Panc1 (cell line): ENCODE measurements around the gene FARS2. TPM values are rescaled to one million over a fixed set of nuclear protein-coding genes. Genes with fewer than 3 reads are reported as not detected.

Experiments used
- ATAC-seq: fragments of 200-7000 bp; cut with Tn5 transposase; 2 replicates; pipeline ENCODE4 v1.9.1; 2020; ENCODE audit warnings: mild to moderate bottlenecking, moderate library complexity
- BruUV-seq: library from RNA; stranded (reverse); fragments of 400-500 nt; replicated peaks from 2 replicates; lab custom pipeline; 2021; lab: Mats Ljungman, UMichigan
- CTCF ChIA-PET: fragments of 300-600 bp; sonication (Branson Sonifier 250); formaldehyde crosslinking; loops from one replicate; lab custom pipeline; 2022; ENCODE audit warnings: antibody characterized with exemption; lab: Charles Lee
- POLR2A ChIA-PET: fragments of 300-600 bp; sonication (Branson Sonifier 250); formaldehyde crosslinking; loops from one replicate; lab custom pipeline; 2022; ENCODE audit warnings: antibody characterized with exemption; lab: Charles Lee
- DNase-seq: peaks from one replicate; pipeline ENCODE4 v3.0.0-alpha.2; 2010; ENCODE audit warnings: low read depth, low spot score
- H3K27ac ChIP-seq: 2 replicates; pipeline ENCODE4 v1.5.1; 2011; ENCODE audit warnings: mild to moderate bottlenecking, low read length, inconsistent platforms
- H3K27me3 ChIP-seq: fragments of 200-500 bp; sonication (Bioruptor generic); 2 replicates; pipeline ENCODE4 v1.6.0; 2014; ENCODE audit warnings: low read length, inconsistent platforms; ENCODE audit not compliant: control insufficient read depth, insufficient read depth
- H3K36me3 ChIP-seq: fragments of 200-500 bp; sonication (Bioruptor generic); 2 replicates; pipeline ENCODE4 v1.5.1; 2014; ENCODE audit warnings: inconsistent platforms, mild to moderate bottlenecking, low read length, moderate library complexity; ENCODE audit not compliant: control insufficient read depth, insufficient read depth
- H3K4me1 ChIP-seq: 2 replicates; pipeline ENCODE4 v1.5.1; 2011; ENCODE audit warnings: inconsistent platforms, mild to moderate bottlenecking, low read length, moderate library complexity; ENCODE audit not compliant: control insufficient read depth, insufficient read depth
- H3K4me3 ChIP-seq, 2 experiments: 2 replicates each; pipeline ENCODE4 v1.5.1; 2011 to 2012; ENCODE audit warnings: low read depth in 2 of 2, low read length in 2 of 2, mild to moderate bottlenecking in 2 of 2, inconsistent platforms in 1 of 2, moderate library complexity in 1 of 2
- H3K9me3 ChIP-seq: fragments of 200-500 bp; sonication (Bioruptor generic); 2 replicates; pipeline ENCODE4 v1.5.1; 2014; ENCODE audit warnings: low read depth, mild to moderate bottlenecking, inconsistent platforms, low read length, moderate library complexity; ENCODE audit not compliant: control insufficient read depth, insufficient read depth
- CTCF ChIP-seq: fragments of 450-650 bp; IDR thresholded peaks from 2 replicates; pipeline ENCODE4 v1.5.1; 2017; ENCODE audit warnings: mild to moderate bottlenecking
- POLR2AphosphoS5 ChIP-seq: IDR thresholded peaks from 2 replicates; pipeline ENCODE4 v1.6.1; 2012; ENCODE audit warnings: mild to moderate bottlenecking, low read depth, low read length, moderate library complexity
- REST ChIP-seq, 2 experiments: IDR thresholded peaks; 2 replicates each; pipeline ENCODE4 v1.6.1; 2011 to 2012; ENCODE audit warnings: low read depth in 2 of 2, control low read depth in 1 of 2, low read length in 1 of 2, mild to moderate bottlenecking in 1 of 2, moderate library complexity in 1 of 2; ENCODE audit not compliant: insufficient read depth in 1 of 2
- SIN3A ChIP-seq: IDR thresholded peaks from 2 replicates; pipeline ENCODE4 v1.6.1; 2012; ENCODE audit warnings: low read depth, mild to moderate bottlenecking, low read length, moderate library complexity, borderline replicate concordance; ENCODE audit not compliant: insufficient read depth
- TCF7L2 ChIP-seq: IDR thresholded peaks from 2 replicates; pipeline ENCODE4 v1.6.1; 2011; ENCODE audit warnings: mild to moderate bottlenecking, low read depth, low read length, inconsistent platforms
- in situ Hi-C: cut with HindIII; loops from 2 replicates; pipeline ENCODE4 v1.10.0; 2016; ENCODE audit warnings: low sequenced_read_pairs, low pct_unique_long_range_greater_than_20kb
- intact Hi-C: fragments of 100-400 bp; cut with micrococcal nuclease; formaldehyde crosslinking; loops from one replicate; pipeline ENCODE4 v1.10.0; 2022; ENCODE audit not compliant: unreplicated experiment
- total RNA-seq: library from RNA; stranded (reverse); gene quantifications from one replicate; pipeline ENCODE4 v1.2.1, GENCODE V29; 2021; ENCODE audit not compliant: unreplicated experiment

The FARS2 gene
- total RNA-seq, 1 experiment from 2014 or later, result 12.8 TPM

DNA sequence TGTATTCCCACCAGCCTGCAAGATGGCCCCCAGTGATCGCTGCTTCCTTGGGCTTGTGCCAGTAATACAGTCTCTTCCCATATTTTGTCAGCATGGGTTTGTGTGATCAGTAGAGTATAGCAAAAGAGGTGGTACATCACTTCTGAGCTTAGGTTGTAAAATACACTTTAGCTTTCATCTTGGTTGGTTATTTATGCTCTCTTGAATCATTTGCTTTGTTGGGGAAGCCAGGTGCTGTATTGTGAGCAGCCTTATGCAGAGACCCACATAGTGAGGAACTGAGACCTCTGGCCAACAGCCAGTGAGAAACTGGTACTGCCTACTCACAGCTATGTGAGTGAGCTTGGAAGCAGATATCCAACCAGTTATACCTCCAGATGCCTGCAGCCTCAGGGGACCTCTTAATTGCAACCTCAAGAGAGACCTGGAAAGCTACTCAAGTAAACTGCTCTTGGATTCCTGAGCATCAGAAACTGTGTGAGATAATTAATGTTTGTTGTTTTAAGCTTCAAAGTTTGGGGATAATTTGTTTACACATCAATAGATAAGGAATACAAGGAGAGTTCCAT, 229.3 kb downstream of the FARS2 start:
- ChIA-PET POLR2A (no interaction called here), CTCF (no interaction called here)
- ATAC-seq (no peak), DNase-seq (no peak)
- Histone ChIP-seq H3K4me3 (no peak overlapping the region), H3K9me3 (no peaks in the 10 kb centered on the region), H3K4me1 (no peaks in the 10 kb centered on the region), H3K27me3 (no peaks in the 10 kb centered on the region), H3K36me3 (no peaks in the 10 kb centered on the region), H3K27ac (no peak overlapping the region)
- in situ Hi-C loops (no loop called here), intact Hi-C loops (no loop called here)
- no TSS peak for BruUV-seq
- TF ChIP-seq TCF7L2, result no peak
- no peak for TF ChIP-seq SIN3A
- TF ChIP-seq REST (IDR thresholded peaks at IDR 0.05; ENCODE audit: insufficient read depth in 1 of 2, low read depth in 2 of 2, low read length in 1 of 2), result no peak
- no peak for TF ChIP-seq POLR2AphosphoS5
- TF ChIP-seq CTCF, result no peak

DNA sequence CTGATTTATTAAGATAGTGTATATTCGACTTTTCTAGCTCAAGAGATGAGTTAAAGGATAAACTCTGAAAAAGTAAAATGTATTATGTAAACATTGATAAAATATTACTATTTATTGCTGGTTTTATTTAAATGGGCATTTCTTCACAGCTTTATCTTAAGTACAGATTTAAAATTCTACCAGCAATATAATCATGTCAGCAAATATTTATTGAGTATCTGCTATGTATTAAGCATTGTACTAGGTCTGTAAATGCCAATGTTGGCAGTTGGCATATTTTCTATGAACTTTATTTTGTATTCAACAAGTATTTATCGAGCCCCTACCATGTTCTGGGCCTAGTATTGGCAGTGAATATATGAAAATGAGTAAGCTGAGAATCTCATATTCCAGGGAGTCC, 231.0 kb downstream of the FARS2 start:
- ATAC-seq (no peak), DNase-seq (no peak)
- Histone ChIP-seq H3K36me3 (no peaks in the 10 kb centered on the region), H3K9me3 (no peaks in the 10 kb centered on the region), H3K27ac (no peak overlapping the region), H3K4me1 (no peaks in the 10 kb centered on the region), H3K27me3 (no peaks in the 10 kb centered on the region), H3K4me3 (no peak overlapping the region)
- ChIA-PET CTCF (no interaction called here), POLR2A (no interaction called here)
- in situ Hi-C loops (no loop called here), intact Hi-C loops (no loop called here)
- TF ChIP-seq CTCF (no peak), SIN3A (no peak), TCF7L2 (no peak)
- no TSS peak for BruUV-seq
